Loucy (cell line): ENCODE measurements around the gene SP6.

Experiments
- H2AFZ ChIP-seq: fragments of 200-600 bp; sonication (generic); 2 replicates; pipeline ENCODE4 v1.6.0; 2016; ENCODE audit warnings: antibody characterized with exemption, mild to moderate bottlenecking, low read length, moderate library complexity
- H3F3A ChIP-seq: fragments of 200-600 bp; 2 replicates; pipeline ENCODE4 v1.6.0; 2016; ENCODE audit warnings: antibody characterized with exemption, low read depth, mild to moderate bottlenecking
- H3K27me3 ChIP-seq: fragments of 200-600 bp; sonication (generic); 2 replicates; pipeline ENCODE4 v1.6.1; 2014; ENCODE audit warnings: low read length, mild to moderate bottlenecking; ENCODE audit not compliant: insufficient read depth, poor library complexity, severe bottlenecking
- H3K36me3 ChIP-seq: fragments of 200-600 bp; sonication (generic); 2 replicates; pipeline ENCODE4 v1.6.1; 2016; ENCODE audit warnings: low read length; ENCODE audit not compliant: insufficient read depth
- H3K4me1 ChIP-seq: fragments of 200-600 bp; sonication (generic); 2 replicates; pipeline ENCODE4 v1.5.1; 2014; ENCODE audit warnings: low read length, mild to moderate bottlenecking; ENCODE audit not compliant: insufficient read depth, poor library complexity, severe bottlenecking
- H3K4me2 ChIP-seq: fragments of 200-600 bp; sonication (generic); 2 replicates; pipeline ENCODE4 v1.6.0; 2014; ENCODE audit warnings: antibody characterized with exemption, low read length, low read depth, mild to moderate bottlenecking; ENCODE audit not compliant: poor library complexity, severe bottlenecking
- H3K4me3 ChIP-seq: fragments of 200-600 bp; sonication (generic); 2 replicates; pipeline ENCODE4 v1.5.1; 2014; ENCODE audit warnings: low read length, mild to moderate bottlenecking, mixed read lengths; ENCODE audit not compliant: poor library complexity, severe bottlenecking
- H3K79me2 ChIP-seq: fragments of 200-600 bp; sonication (generic); 2 replicates; pipeline ENCODE4 v1.6.1; 2014; ENCODE audit warnings: low read length; ENCODE audit not compliant: insufficient read depth
- H3K9ac ChIP-seq: fragments of 200-600 bp; sonication (generic); 2 replicates; pipeline ENCODE4 v1.6.0; 2014; ENCODE audit warnings: mild to moderate bottlenecking, low read depth, low read length, moderate library complexity; ENCODE audit not compliant: poor library complexity, severe bottlenecking
- H3K9me2 ChIP-seq: fragments of 200-600 bp; sonication (generic); replicated peaks from 2 replicates; pipeline ENCODE4 v1.6.1; 2016; ENCODE audit warnings: low read depth, low read length, mixed read lengths
- H3K9me3 ChIP-seq: fragments of 200-600 bp; sonication (generic); 2 replicates; pipeline ENCODE4 v1.6.1; 2014; ENCODE audit warnings: mild to moderate bottlenecking, antibody characterized with exemption, low read length, low read depth; ENCODE audit not compliant: insufficient read depth
- H4K20me1 ChIP-seq: fragments of 200-600 bp; sonication (generic); 2 replicates; pipeline ENCODE4 v1.6.0; 2014; ENCODE audit warnings: antibody characterized with exemption, low read length, mild to moderate bottlenecking; ENCODE audit not compliant: insufficient read depth, poor library complexity, severe bottlenecking
- CTCF ChIP-seq: fragments of 200-600 bp; sonication (generic); conservative IDR thresholded peaks from 2 replicates; pipeline ENCODE4 v1.5.1; 2014; ENCODE audit warnings: mild to moderate bottlenecking, antibody characterized with exemption, low read length
- EZH2phosphoT487 ChIP-seq: fragments of 200-600 bp; IDR thresholded peaks from 2 replicates; pipeline ENCODE4 v1.6.1; 2018; ENCODE audit warnings: antibody characterized with exemption, mild to moderate bottlenecking, moderate library complexity, borderline replicate concordance

SP6 gene

GRCh38 chr17:47810901-47811635, 39.9 kb downstream of the SP6 start:
- H3K9ac ChIP-seq, result no peak overlapping the region
- H2AFZ ChIP-seq, result no peak overlapping the region
- H3K36me3 ChIP-seq, result peaks cover 8% of the 10 kb centered on the region; the same call in 1 of the 2 replicates
- no peaks in the 10 kb centered on the region for H3K9me2 ChIP-seq
- H3K4me2 ChIP-seq, result no peak overlapping the region
- no peaks in the 10 kb centered on the region for H3K27me3 ChIP-seq
- H4K20me1 ChIP-seq, result no peaks in the 10 kb centered on the region
- H3F3A ChIP-seq, result no peaks in the 10 kb centered on the region
- H3K4me1 ChIP-seq, result no peaks in the 10 kb centered on the region
- H3K9me3 ChIP-seq, result no peaks in the 10 kb centered on the region
- H3K79me2 ChIP-seq, result no peaks in the 10 kb centered on the region
- TF ChIP-seq EZH2phosphoT487, result no peak
- TF ChIP-seq CTCF, result no peak
- no peak overlapping the region for H3K4me3 ChIP-seq

- Histone ChIP-seq H2AFZ (no peak overlapping the region), H3K27me3 (no peaks in the 10 kb centered on the region), H3F3A (no peaks in the 10 kb centered on the region), H3K9me2 (no peaks in the 10 kb centered on the region), H3K36me3 (peaks cover 8% of the 10 kb centered on the region; the same call in 1 of the 2 replicates), H3K9ac (no peak overlapping the region), H3K4me2 (no peak overlapping the region), H3K4me3 (no peak overlapping the region), H3K79me2 (no peaks in the 10 kb centered on the region), H3K9me3 (no peaks in the 10 kb centered on the region), H3K4me1 (no peaks in the 10 kb centered on the region), H4K20me1 (no peaks in the 10 kb centered on the region)
- TF ChIP-seq CTCF, result no peak
Measured at GRCh38 chr17:47810200-47810821, 40.7 kb downstream of the SP6 start.

- H4K20me1 ChIP-seq, result no peaks in the 10 kb centered on the region
- H3K9me2 ChIP-seq, result no peaks in the 10 kb centered on the region
- no peaks in the 10 kb centered on the region for H3K9me3 ChIP-seq
- no peaks in the 10 kb centered on the region for H3F3A ChIP-seq
- no peaks in the 10 kb centered on the region for H3K27me3 ChIP-seq
- H3K4me2 ChIP-seq, result no peak overlapping the region
- no peak overlapping the region for H2AFZ ChIP-seq
- no peaks in the 10 kb centered on the region for H3K79me2 ChIP-seq
- no peaks in the 10 kb centered on the region for H3K4me1 ChIP-seq
- H3K4me3 ChIP-seq, result no peak overlapping the region
- H3K9ac ChIP-seq, result no peak overlapping the region
- peaks cover 8% of the 10 kb centered on the region; the same call in 1 of the 2 replicates for H3K36me3 ChIP-seq
- TF ChIP-seq EZH2phosphoT487, result no peak
- no peak for TF ChIP-seq CTCF
Measured at GRCh38 chr17:47808830-47809480, 42.0 kb downstream of the SP6 start.
